Measurements from ENCODE around the gene IMPA2.

GRCh38 chr18:11944786-11945185 lies 36.5 kb upstream of the IMPA2 start:
- TF ChIP-seq POLR2A (IDR thresholded peaks at IDR 0.05) = no peak
- TF ChIP-seq, protein P1, sequence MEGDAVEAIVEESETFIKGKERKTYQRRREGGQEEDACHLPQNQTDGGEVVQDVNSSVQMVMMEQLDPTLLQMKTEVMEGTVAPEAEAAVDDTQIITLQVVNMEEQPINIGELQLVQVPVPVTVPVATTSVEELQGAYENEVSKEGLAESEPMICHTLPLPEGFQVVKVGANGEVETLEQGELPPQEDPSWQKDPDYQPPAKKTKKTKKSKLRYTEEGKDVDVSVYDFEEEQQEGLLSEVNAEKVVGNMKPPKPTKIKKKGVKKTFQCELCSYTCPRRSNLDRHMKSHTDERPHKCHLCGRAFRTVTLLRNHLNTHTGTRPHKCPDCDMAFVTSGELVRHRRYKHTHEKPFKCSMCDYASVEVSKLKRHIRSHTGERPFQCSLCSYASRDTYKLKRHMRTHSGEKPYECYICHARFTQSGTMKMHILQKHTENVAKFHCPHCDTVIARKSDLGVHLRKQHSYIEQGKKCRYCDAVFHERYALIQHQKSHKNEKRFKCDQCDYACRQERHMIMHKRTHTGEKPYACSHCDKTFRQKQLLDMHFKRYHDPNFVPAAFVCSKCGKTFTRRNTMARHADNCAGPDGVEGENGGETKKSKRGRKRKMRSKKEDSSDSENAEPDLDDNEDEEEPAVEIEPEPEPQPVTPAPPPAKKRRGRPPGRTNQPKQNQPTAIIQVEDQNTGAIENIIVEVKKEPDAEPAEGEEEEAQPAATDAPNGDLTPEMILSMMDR (IDR thresholded peaks at IDR 0.05) = no peak
